Stimulated activated CD4-positive, alpha-beta T cell treated with anti-CD3 and anti-CD28 coated beads, Interleukin-12 subunit alpha, Interleukin-12 subunit beta, amount 100 ng/mL, for 24 hours (primary cell): ENCODE data around the gene PTPN13.
"Not testable (repeated sequence)": the region's sequence is repeated elsewhere in the genome, so short reads cannot be mapped to it uniquely, and the experiment has no call there.

Experiments
- DNase-seq, 2 experiments: peaks; one replicate each; pipeline ENCODE4 v3.0.0-alpha.2; 2020; ENCODE audit warnings: low read depth in 2 of 2

The PTPN13 gene

DNA sequence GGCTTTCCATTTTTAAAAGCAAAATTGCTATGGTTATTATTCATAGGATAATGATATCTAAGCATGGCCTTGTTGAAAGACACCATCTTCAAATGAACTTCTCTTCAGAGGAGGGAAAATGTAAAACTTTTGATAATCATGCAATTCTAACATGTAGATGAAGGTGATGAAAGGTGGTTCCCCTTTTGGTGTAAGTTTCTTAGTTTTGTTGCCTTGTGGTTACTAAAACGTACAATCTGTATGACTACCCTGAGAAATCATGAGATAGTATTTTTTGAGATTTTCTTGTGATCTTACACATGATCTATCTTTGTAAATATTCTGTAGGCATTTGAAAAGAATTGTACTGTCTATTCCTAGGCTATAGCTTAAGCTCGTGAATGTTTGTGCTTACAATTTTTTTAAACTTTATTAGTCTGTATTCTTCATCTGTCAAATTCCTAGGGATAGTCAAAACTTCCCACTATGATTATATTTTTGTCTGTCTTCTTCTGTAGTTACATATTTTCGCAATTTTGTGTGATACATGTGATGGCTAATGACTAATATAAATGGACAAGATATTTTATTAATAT is 47.5 kb downstream of the PTPN13 start:
- no peak for DNase-seq

DNA sequence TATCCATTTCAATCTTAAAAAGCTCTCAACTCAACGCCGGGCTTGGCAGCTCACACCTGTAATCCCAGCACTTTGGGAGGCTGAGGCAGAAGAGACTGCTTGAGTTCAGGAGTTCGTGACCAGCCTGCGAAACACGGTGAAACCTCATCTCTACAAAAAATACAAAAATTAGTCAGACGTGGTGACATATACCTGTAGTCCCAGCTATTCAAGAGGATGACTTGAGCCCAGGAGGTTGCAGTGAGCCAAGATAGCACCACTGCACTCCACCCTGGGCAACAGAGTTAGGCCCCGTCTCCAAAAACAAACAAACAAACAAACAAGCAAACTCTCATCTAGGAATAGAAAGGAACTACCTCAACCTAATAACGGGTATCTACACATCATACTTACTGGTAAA is 50.8 kb downstream of the PTPN13 start:
- no peak for DNase-seq

DNA sequence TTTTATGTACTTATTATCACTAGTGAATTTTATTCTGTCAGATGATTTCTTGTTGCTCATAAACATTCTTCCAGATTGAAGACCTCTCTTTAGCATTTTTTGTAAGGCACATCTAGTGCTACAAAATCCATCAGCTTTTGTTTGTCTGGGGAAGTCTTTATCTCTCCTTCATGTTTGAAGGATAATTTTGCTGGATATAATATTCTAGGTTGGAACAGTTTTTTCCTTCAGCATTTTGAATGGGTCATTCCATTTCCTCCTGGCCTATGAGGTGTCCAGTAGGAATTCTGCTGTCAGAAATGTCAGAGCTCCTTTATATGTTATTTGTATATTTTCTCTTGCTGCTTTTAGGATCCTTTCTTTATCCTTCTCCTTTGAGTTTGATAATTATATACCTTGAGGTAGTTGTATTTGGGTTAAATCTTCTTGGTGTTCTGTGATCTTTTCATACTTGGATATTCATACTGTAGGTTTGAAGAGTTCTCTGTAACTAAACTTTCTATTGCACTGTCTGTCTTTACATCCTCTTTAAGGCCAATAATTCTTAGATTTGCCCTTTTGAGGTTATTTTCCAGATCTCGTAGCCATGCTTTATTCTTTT is 58.3 kb downstream of the PTPN13 start:
- DNase-seq: no peak

DNA sequence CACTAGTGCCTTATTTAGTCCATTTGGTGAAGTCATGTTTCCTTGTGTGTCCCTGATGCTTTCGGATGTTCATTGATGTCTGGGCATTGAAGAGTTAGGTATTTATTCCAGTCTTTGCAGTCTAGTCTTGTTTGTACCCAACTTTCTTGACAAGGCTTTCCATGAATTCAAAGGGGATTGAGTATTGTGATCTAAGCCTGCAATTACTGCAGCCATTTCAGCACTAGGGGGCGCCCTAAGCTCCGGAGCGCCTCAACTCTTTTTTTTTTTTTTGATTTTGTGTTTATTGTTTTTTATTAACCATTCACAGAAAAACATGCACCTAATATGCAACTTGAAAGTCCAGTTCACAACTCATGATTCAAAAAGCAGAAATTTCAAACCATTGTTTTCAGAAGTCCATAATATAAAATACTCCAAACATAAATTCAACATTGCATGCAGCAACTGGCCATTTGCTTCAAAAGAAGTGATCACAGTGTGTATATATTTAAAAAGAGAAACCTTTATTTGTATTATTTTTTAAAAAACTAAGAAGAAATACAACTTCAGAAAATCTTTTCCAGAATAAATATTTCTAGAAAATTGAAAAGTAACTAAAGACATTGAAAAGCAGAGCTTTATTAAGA is 59.2 kb downstream of the PTPN13 start:
- peak in 1 of 2 experiments; percentile 6 for DNase-seq

DNA sequence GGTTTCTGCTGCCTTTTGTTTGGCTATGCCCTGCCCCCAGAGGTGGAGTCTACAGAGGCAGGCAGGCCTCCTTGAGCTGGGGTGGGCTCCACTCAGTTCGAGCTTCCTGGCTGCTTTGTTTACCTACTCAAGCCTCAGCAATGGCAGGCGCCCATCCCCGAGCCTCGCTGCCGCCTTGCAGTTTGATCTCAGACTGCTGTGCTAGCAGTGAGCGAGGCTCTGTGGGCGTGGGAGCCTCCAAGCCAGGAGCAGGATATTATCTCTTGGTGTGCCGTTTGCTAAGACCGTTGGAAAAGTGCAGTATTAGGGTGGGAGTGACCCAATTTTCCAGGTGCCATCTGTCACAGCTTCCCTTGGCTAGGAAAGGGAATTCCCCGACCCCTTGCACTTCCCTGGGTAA is 62.7 kb downstream of the PTPN13 start:
- DNase-seq: not testable (repeated sequence)

DNA sequence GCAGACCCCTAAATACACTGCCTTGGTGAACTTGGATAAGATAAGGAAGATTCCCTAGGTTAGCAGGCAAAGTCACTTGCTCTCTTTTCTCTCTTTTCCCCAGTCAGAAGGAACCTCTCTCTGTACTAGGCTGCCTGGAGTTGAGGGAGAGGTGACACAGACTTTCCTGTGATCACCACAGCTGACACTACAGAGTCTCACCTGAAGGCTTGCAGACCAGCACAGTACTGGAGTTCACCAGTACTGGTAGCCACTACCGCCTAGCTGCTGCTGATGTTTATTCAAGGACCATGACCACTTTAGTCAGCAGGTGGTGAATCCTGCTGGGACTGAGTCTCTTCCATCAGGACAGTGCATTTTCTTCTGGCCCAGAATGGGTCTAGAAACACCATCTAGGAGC is 63.3 kb downstream of the PTPN13 start:
- DNase-seq: no peak

DNA sequence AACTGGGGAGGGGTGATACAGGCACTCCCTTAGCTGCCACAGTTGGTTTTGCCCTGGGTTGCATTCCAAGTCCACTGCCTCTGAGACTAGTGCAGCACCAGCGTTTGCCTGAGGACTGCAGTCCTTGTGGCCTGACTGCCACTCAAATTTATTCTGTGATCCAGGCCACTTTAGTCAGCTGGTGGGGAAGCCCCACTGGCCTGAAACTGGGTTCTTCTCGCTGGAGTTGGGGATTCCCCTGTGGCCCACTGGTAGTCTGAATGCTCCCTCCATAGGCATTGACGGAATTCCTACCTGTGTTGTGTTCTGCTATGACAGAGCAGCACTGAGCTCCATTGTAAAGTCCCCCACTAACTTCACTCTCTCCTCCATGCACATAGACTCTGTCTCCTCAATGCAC is 63.8 kb downstream of the PTPN13 start:
- DNase-seq: no peak

DNA sequence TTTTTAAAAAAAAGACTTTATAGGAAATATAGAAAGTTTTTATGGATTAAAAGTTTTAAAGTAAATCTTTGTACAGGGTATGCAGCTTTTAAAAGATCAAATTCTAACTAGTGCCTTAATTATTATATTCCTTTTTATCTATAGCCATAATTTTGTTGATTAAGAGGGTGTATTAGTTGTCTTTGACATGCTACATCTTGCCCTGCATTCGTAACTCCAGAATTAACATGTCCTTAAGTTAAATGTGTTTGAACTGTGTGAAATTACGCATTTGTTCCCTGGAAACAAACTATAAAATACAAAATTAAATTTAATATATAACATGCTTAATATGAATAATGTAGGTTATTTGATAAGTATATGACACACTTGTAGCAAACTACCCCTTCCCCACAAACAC is 66.3 kb downstream of the PTPN13 start:
- no peak for DNase-seq

DNA sequence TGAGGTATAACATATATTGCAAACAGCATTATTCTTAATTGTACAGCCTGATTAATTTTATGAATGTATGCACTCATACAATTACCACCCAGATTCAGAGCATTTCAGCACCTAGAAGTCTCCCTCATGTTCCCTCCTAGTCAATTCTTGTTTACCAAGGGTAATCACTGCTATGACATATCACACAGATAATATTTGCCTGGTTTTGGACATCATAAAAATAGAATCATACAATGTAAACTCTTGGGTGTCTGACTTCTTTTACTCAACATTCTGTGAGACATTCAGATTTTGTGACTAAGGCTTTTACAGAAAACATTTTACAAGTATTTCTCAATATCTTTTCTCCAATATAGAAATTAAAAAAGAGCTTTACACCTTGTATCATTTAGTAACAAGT is 66.9 kb downstream of the PTPN13 start:
- no peak for DNase-seq

DNA sequence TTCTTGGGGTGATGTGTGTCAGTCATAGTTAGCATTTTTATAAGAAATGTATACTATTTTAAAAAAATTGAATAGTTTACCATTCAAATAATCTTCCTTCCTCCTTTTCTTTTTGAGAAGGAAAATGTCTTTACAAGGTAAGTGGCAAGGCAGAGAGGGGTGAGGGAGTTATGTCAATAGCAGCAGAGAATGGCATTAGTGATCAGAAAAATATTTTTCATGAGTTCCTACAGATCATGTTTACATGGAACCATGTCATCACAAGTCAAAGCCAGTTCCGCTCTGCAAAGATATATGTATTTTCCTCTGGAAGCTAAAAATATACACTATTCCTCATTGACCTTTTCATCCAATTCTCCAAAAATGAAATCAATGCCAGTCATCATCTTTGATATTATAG is 67.3 kb downstream of the PTPN13 start:
- no peak for DNase-seq

DNA sequence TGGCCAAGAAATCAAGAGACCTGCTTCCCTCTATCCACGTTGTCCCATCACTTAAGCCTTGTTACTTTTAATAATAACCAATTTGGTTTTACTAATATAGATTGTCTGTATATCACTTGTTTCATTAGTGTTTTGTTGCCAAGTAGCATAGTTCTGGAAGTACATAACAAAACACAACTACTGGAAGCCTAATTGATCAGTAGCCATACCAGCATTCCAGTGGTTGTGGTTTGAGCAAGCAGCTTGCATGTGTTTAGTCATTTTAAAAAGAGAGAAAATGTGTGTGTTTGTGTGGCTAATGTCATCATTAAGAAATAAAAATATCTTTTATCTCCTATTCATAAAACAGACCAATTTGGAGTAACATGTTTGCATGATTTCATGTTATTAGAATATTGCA is 70.8 kb downstream of the PTPN13 start:
- DNase-seq: no peak

DNA sequence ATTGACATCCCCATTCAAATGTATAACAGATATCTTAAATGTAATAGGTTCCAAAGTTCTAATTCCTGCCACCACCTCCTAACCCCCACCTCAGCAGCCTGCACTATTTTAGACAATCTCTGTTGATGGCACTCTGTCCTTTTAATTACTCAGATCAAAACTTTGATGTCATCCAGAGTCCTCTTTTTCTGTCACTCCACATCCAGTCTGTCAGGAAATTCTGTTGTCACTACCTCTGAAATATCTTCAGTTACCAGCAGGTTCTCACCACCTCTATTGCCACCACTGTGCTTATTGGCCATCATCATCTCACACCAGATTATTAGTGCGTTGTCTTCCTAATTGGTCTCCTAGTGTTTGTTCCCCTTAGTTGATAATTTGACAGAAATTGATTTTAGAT is 76.2 kb downstream of the PTPN13 start:
- DNase-seq: no peak

DNA sequence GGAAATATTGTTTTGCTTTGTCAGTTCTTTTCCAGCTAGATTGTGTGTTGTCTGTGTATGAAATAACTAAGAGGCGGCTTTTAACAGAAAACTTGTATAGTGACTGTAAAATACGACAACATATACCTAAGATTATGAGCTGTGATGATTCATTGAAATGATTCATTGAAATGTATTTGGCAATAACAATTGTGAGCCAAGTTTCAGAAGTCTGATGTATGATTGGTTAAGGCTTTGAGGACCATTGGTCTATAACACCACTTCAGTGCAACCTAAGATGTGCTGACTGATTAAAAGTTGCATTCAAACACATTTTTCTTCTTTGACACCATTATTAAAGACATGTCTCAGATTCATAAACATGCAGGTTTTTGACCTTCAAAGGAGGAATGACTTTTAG is 76.6 kb downstream of the PTPN13 start:
- DNase-seq: no peak

DNA sequence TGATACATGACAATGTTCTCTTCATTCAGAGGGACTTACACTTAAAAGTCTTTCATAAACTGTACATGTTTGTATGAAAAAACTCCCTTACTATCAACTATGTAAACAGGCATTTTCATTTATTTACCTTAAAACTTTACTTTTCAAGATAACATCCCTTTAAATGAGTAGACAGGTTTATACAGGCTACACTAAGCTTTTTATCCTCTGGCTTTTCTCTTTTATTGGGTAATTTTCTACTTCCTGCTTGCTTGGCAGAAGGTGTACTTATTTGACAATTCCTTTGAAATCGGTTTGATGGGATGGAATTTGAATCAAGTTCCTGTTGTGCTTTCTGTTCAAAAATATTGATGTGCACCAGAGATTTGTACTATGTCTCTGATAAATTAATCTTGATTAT is 81.4 kb downstream of the PTPN13 start:
- no peak for DNase-seq

DNA sequence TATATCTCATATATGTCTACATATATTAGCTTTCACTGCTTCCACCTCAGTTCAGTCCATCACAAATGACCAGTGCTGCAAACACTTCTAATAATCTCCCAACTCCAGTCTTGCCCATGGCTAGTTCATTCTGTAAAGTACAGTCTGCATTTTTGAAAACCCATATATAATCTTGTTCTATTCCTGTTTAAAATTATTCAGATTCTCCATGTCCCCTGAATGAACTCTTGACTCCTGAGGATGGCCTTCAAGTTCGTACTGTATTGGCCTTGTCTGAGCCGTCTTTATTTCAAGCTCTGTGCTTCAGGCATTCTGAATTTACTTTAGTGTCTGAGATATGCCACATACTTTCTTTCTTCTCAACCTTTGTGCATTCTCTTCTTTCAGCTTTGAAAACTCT is 84.7 kb downstream of the PTPN13 start:
- no peak for DNase-seq

DNA sequence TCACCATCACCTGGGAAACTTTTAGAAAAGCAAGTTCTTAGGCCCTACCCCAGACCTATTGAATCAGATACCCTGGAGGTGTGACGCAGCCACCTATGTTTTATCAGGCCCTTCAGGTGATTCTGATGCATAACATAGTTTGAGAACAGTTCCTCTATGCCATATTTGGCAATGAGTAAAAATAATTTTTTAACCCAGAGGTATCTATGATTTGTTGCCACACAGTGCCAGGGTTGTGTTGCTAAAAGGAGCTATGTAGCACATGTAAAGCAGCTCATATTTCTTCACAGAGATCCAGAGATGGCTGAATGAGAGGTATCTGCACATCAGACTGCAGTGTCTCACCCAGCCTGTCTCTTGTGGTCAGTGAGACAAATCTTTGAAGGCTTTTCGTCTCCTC is 85.3 kb downstream of the PTPN13 start:
- DNase-seq: no peak

DNA sequence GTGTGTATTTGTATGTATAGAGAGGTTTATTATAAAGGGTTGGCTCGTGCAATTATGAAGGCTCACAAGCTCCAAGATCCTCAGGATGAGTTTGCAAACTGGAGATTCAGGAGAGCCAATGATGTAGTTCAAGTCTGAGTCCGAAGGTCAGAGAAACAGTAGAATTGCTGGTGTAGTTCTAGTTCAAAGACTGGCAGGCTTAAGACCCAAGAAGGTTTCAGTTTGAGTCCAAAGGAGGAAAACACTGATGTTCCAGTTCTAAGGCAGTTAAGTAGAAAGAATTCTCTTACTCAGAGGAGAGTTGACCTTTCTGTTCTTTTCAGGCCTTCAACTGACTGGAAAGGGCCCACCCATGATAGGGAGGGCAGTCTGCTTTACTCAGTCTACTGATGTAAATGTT is 89.1 kb downstream of the PTPN13 start:
- DNase-seq: no peak

DNA sequence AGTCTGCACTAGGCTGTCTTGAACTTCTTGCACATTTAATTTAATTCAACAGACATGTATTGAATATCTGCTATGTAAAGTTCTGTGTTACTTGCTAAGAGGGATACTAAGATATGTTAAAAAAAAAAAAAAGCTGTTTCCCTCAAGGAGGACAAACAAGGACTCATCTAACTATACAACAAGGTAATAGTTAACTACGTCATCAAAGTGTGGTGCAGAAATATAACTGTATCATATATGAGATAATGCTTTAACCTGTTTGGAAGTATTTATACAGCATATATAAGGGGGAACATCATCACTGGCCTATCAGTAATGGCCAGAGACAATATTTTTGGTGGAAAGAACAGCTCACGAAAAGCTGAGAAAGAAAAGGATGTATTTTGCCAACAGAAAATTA is 89.9 kb downstream of the PTPN13 start:
- DNase-seq: no peak

DNA sequence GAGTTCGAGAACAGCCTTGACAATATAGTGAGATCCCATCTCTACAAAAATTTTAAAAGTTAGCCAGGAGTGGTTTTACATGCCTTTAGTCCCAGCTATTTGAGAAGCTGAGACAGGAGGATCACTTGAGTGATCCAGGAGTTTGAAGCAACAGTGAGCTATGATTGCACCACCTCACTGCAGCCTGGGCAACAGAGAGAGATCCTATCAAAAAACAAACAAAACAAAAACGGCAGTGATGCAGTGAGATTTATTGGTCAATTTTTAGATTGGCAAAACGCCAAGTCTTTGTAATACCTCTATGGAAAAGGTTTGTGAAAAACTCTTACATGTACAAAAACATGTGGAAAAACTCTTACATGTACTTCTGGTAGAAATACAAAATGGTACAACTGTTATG is 91.3 kb downstream of the PTPN13 start:
- DNase-seq: no peak

DNA sequence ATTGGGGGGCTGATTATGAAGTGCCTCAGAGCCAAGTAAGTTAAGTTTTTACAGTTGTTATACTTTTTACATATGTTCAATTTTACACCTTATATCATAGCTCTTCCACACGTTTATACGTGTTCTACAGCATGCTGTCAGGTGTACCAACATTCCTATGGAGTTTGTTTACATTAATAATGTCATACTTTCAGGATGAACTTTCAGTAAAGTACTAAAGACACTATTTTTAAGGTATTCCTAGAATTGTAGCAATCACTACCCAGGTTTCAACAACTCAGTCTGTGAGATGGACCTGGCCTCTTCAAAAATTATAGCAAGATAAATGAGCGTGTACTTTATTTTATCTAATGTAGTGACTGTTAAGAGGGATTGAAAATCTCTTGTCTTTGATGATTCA is 92.6 kb downstream of the PTPN13 start:
- DNase-seq: no peak

DNA sequence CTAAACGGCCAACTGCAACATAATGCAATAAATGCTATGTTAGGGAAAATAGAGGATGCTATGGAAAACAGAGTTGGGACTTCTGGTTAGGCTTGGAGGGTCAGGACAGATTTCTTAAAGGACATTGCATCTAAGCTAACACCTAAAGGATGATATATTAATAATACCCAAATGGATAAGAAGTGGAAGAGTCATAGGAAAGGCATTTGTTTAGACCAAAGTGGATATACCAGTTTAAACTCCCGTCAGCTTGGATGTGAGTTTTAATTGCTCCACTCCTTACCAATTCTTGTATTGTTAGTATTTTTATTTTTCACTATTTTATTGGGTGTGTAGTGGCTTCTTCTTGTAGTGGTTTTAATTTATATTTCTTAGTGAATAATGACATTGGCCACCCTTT is 93.9 kb downstream of the PTPN13 start:
- DNase-seq: no peak

DNA sequence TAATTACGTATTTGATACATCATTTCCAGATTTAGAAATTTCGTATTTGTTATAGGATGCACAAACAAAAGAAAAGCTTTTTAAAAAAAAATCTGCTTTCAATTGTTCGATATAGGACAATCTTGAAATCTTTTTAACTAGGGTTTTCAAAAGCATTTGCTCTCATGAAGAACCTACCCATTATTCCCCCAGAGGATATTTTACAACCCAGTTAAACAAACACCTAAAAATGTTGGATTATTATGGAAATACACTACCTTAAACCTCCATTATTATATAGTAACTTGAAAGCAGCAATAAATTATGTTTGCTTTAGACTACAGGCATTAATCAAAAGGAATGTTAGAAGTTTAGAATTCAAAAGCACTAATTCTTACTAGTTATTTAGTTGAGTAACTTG is 110.5 kb downstream of the PTPN13 start:
- DNase-seq: no peak

DNA sequence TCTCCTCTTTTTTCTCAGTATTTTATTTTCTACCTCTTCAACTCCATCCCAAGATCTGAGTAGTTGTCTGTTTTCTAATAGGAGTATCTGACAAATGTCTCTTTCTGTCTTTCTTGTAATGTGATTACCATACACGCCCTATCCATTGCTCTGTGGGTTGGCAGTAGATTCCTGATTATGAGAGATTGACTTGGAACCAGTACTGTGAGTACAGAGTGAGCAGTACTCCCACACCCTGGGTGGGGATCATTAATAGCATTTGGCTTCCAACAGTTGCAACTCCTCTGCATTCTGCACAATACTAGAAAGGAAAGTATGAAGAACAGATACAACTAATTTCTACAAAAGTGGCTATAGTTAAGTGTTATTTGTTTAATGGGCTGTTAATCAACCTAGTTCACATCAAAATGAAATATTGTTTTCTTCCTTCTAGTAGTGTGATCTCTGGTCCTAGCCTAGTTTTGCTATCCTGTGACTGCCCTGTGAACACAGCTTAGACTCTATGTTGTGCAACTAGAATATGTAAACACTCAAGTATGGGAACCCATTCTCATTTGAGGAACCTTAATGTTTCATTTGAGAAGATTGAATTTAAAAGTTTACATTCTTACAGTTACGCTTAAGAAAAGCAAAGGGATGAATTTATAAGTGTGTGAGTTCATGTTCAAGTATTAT is 112.9 kb downstream of the PTPN13 start:
- DNase-seq: no peak
